B cell (primary cell): ENCODE measurements around the gene AQP6.

Experiments used
- EZH2 ChIP-seq: IDR thresholded peaks from 2 replicates; pipeline ENCODE4 v1.6.1; 2012; ENCODE audit warnings: borderline replicate concordance, low read depth, mild to moderate bottlenecking, moderate library complexity, low read length; ENCODE audit not compliant: insufficient read depth, poor library complexity, severe bottlenecking
- TF ChIP-seq, protein P1 (sequence below): fragments of 200-600 bp; IDR thresholded peaks from one replicate; pipeline ENCODE4 v1.8.0; 2022; ENCODE audit warnings: antibody characterized with exemption, mild to moderate bottlenecking

DNA sequence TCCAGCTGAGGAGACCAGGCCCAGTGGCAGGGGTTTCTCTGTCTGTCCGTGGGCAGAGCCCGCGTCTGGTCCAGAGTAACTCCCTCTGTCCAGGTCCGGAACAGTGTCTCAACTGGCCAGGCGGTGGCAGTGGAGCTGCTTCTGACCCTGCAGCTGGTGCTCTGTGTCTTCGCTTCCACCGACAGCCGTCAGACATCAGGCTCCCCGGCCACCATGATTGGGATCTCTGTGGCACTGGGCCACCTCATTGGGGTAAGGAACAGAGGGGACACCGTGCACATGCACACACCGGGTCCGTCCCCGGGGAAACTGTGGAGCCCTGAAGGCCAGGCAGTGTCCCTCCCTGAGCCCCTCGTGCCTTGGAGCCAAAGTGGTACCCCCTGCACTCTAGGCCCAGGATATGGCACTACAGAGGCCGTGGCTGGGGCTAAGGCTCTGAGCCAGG is 1.5 kb downstream of the AQP6 start:
- TF ChIP-seq, protein P1, sequence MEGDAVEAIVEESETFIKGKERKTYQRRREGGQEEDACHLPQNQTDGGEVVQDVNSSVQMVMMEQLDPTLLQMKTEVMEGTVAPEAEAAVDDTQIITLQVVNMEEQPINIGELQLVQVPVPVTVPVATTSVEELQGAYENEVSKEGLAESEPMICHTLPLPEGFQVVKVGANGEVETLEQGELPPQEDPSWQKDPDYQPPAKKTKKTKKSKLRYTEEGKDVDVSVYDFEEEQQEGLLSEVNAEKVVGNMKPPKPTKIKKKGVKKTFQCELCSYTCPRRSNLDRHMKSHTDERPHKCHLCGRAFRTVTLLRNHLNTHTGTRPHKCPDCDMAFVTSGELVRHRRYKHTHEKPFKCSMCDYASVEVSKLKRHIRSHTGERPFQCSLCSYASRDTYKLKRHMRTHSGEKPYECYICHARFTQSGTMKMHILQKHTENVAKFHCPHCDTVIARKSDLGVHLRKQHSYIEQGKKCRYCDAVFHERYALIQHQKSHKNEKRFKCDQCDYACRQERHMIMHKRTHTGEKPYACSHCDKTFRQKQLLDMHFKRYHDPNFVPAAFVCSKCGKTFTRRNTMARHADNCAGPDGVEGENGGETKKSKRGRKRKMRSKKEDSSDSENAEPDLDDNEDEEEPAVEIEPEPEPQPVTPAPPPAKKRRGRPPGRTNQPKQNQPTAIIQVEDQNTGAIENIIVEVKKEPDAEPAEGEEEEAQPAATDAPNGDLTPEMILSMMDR = no peak
- no peak for TF ChIP-seq EZH2
